HG02870 (cell line): ENCODE data around the gene ALAS2.
"Not testable (repeated sequence)": the region's sequence is repeated elsewhere in the genome, so short reads cannot be mapped to it uniquely, and the experiment has no call there.

ENCODE experiments used
- ATAC-seq: cut with Tn5 transposase; IDR thresholded peaks from one replicate; pipeline ENCODE4 v1.9.1; 2021; ENCODE audit warnings: mild to moderate bottlenecking, moderate library complexity; ENCODE audit not compliant: unreplicated experiment

The ALAS2 gene

GRCh38 chrX:55006827-55007621, 23.8 kb downstream of the ALAS2 start:
- ATAC-seq: no peak

- no peak for ATAC-seq
Observed at GRCh38 chrX:55005256-55005655, 25.5 kb downstream of the ALAS2 start.

- ATAC-seq: no peak
Observed at GRCh38 chrX:55004231-55004630, 26.5 kb downstream of the ALAS2 start.

GRCh38 chrX:54999717-55000598, 30.8 kb downstream of the ALAS2 start, which contains the start of gene APEX2:
Gene APEX2, plus strand, starts transcription at chrX:55000363. Its CDS starts 60 bp downstream, at chrX:55000423.
- ATAC-seq: peak; percentile 89

- no peak for ATAC-seq
Observed at GRCh38 chrX:54995621-54996020, 35.2 kb downstream of the ALAS2 start.

GRCh38 chrX:54994668-54995351, 36.0 kb downstream of the ALAS2 start:
- ATAC-seq: no peak

- no peak for ATAC-seq
Observed at GRCh38 chrX:54994099-54994498, 36.7 kb downstream of the ALAS2 start, which contains the start of gene PFKFB1. Gene PFKFB1, minus strand, starts transcription at chrX:54994188. Its CDS starts 181 bp downstream, at chrX:54994007.

GRCh38 chrX:54992911-54993622, 37.7 kb downstream of the ALAS2 start:
- no peak for ATAC-seq

GRCh38 chrX:54991706-54992105, 39.1 kb downstream of the ALAS2 start:
- ATAC-seq: no peak

- ATAC-seq: not testable (repeated sequence)
Observed at GRCh38 chrX:54983306-54983705, 47.5 kb downstream of the ALAS2 start.

- no peak for ATAC-seq
Observed at GRCh38 chrX:54980334-54980733, 50.4 kb downstream of the ALAS2 start.

- ATAC-seq: no peak
Observed at GRCh38 chrX:54979432-54979831, 51.3 kb downstream of the ALAS2 start.

- ATAC-seq: no peak
Observed at GRCh38 chrX:54978448-54978847, 52.3 kb downstream of the ALAS2 start.

- no peak for ATAC-seq
Observed at GRCh38 chrX:54977387-54977786, 53.4 kb downstream of the ALAS2 start.

- ATAC-seq: no peak
Observed at GRCh38 chrX:54964766-54965497, 65.8 kb downstream of the ALAS2 start.

GRCh38 chrX:54961750-54962149, 69.0 kb downstream of the ALAS2 start:
- ATAC-seq: no peak
